GM12874 (cell line): ENCODE measurements around the gene FRMPD4.

Experiments used
- CTCF ChIP-seq: IDR thresholded peaks from 2 replicates; pipeline ENCODE4 v1.5.1; 2011; ENCODE audit warnings: low read depth, mild to moderate bottlenecking, control low read depth, low read length, moderate library complexity; ENCODE audit not compliant: insufficient read depth

Gene FRMPD4

DNA sequence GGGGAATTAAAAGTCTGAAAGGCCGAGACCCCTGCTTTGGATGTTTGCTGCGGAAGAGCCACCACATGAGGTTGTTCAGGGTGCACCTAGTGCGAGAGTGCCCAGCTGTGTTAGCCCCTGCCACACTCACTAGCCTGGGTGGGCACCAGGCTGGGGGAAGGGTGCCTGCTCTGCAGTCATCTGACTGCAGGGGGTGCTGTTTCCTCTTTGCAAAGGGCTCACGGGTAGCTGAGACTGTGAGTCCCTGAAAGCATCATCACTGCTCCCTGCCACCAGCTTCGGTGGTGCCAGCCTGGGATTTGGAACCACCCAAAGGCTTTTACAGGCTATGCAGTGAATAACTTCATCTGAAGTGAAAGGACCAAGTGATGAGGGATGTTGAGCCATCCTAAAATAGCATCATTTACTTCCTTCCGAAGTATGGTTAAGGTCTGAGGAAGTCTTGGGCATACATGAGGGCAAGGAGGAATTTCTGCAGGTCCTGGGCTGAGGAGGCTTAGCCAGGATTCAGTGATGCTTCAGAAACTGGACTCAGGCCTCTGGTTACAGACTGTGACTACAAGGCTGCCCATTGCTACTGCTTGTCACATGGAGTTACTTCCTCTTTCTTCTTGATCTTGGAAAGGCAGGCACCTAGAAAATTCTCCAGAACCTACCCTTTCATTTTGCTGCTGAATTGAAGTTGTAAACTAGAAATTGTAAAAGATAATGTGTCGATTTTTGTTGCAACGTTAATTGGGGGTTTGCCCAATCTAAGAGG, 359.7 kb downstream of the FRMPD4 start:
- TF ChIP-seq CTCF = peak; percentile 66

- TF ChIP-seq CTCF = no peak
Observed at GRCh38 chrX:12505127-12505526, 366.9 kb downstream of the FRMPD4 start.

GRCh38 chrX:12526306-12526705, 388.0 kb downstream of the FRMPD4 start:
- no peak for TF ChIP-seq CTCF

- no peak for TF ChIP-seq CTCF
Observed at GRCh38 chrX:12548341-12548740, 410.1 kb downstream of the FRMPD4 start.

DNA sequence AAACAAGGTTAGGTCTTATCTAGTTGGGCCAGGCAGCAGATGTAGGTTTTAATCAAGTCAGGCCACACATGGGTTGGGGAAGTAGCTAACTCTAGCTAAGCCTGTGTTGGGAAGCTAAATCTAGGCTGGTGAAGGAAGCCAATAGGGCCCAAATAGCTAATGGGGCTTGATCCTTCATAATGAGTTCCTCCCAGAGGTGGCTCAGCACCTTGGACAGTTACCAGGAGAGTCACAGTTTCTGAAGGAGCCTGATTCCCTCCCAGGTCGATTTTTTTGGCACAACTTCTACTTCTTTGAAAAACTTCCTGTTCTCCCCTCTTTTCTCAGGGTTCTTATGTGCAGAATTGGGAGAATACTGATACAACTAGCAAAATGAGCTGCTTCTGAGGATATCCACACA, 410.5 kb downstream of the FRMPD4 start:
- no peak for TF ChIP-seq CTCF

- no peak for TF ChIP-seq CTCF
Observed at GRCh38 chrX:12554206-12554605, 415.9 kb downstream of the FRMPD4 start.

- TF ChIP-seq CTCF = no peak
Observed at GRCh38 chrX:12563121-12563520, 424.8 kb downstream of the FRMPD4 start.

GRCh38 chrX:12564221-12564620, 425.9 kb downstream of the FRMPD4 start:
- no peak for TF ChIP-seq CTCF
